Spleen (tissue), 11 donors: ENCODE measurements around the gene KRT71. TPM values are rescaled to one million over a fixed set of nuclear protein-coding genes. Genes with fewer than 3 reads are reported as not detected.

Experiments
- DNase-seq: peaks from one replicate; pipeline ENCODE4 v3.0.0-alpha.2; 2020
- H3K27ac ChIP-seq, 8 donors: fragments of 200-600 bp; sonication (generic) in 7 of 8; 1 replicate in 4 of 8; 2 replicates in 4 of 8; pipeline versions ENCODE4 v1.5.0 to v1.8.0; 2016 to 2021; ENCODE audit warnings: inconsistent platforms in 4 of 8, mild to moderate bottlenecking in 4 of 8, moderate library complexity in 1 of 8
- H3K27me3 ChIP-seq, 7 donors: fragments of 200-600 bp; sonication (generic) in 6 of 7; replicated peaks in 1 of 7; 1 replicate in 4 of 7; 2 replicates in 3 of 7; pipeline versions ENCODE4 v1.5.0 to v1.8.0; 2016 to 2021; ENCODE audit warnings: inconsistent platforms in 3 of 7, mild to moderate bottlenecking in 1 of 7
- H3K36me3 ChIP-seq, 6 donors: fragments of 200-600 bp; sonication (generic) in 5 of 6; 1 replicate in 4 of 6; 2 replicates in 2 of 6; pipeline versions ENCODE4 v1.5.0 to v1.8.0; 2016 to 2021; ENCODE audit warnings: inconsistent platforms in 2 of 6
- H3K4me1 ChIP-seq, 6 donors: fragments of 200-600 bp; sonication (generic) in 5 of 6; 1 replicate in 3 of 6; 2 replicates in 3 of 6; pipeline versions ENCODE4 v1.5.0 to v1.8.0; 2016 to 2021; ENCODE audit warnings: inconsistent platforms in 3 of 6
- H3K4me3 ChIP-seq, 8 donors: fragments of 200-600 bp; sonication (generic) in 7 of 8; 1 replicate in 4 of 8; 2 replicates in 4 of 8; pipeline versions ENCODE4 v1.5.0 to v1.8.0; 2016 to 2021; ENCODE audit warnings: inconsistent platforms in 4 of 8, mild to moderate bottlenecking in 4 of 8, moderate library complexity in 2 of 8
- H3K9me3 ChIP-seq, 8 donors: fragments of 200-600 bp; sonication (generic) in 7 of 8; 1 replicate in 4 of 8; 2 replicates in 4 of 8; pipeline versions ENCODE4 v1.5.0 to v1.8.0; 2016 to 2021; ENCODE audit warnings: inconsistent platforms in 4 of 8
- POLR2A ChIP-seq, 3 donors: fragments of 450-650 bp; IDR thresholded peaks; one replicate each; pipeline ENCODE4 v1.5.1; 2017; ENCODE audit warnings: antibody characterized with exemption in 3 of 3, mild to moderate bottlenecking in 1 of 3
- POLR2AphosphoS5 ChIP-seq, 3 donors: sonication (generic); formaldehyde crosslinking; IDR thresholded peaks; one replicate each; pipeline ENCODE4 v1.5.1; 2017; ENCODE audit warnings: antibody characterized with exemption in 3 of 3
- whole genome bisulfite sequencing, 5 donors: extraction: QIAGEN DNeasy Blood & Tissue Kit in 3 of 5; methylation state at CpG; one replicate each; pipeline versions ENCODE4 v1.1.5 to v1.1.7; 2013 to 2018; 5-methylcytosine and 5-hydroxymethylcytosine counted together
- intact Hi-C: fragments of 100-400 bp; cut with DNase I; formaldehyde crosslinking; loops from one replicate; pipeline ENCODE4 v1.15.0; 2023; ENCODE audit warnings: low total_unique reads
- polyA plus RNA-seq, 3 donors: library from polyadenylated mRNA; stranded (reverse); fragments of 200-250 nt; gene quantifications; one replicate each; pipeline ENCODE4 v1.2.1, GENCODE V29; 2013
- total RNA-seq, 7 donors: library from RNA; depleted of rRNA in 3 of 7; stranded (reverse); fragments of >200 nt in 3 of 7; fragmentation: NEBNext Ultra II Directional in 4 of 7; extraction: Animal tissue kit (Norgen Biotek cat#: 25700) in 4 of 7; gene quantifications; one replicate each; pipeline versions ENCODE4 v1.1.0 to v1.2.1, GENCODE V29; 2016 to 2021
- TF ChIP-seq, protein P1 (sequence below), 11 experiments: fragments of 200-600 bp in 7 of 11; fragments of 450-650 bp in 4 of 11; sonication (generic) in 4 of 11; IDR thresholded peaks in 8 of 11; conservative IDR thresholded peaks in 3 of 11; 1 replicate in 7 of 11; 2 replicates in 4 of 11; pipeline versions ENCODE4 v1.4.0 to v1.8.0; 2016 to 2021; ENCODE audit warnings: antibody characterized with exemption in 11 of 11, inconsistent platforms in 4 of 11, mild to moderate bottlenecking in 1 of 11
- donor health status: healthy with polysubstance abuse.
- donor health status: DM: no; HTN: no; CAD: no; lungs with moderate emphysema.
- donor health status: DM: no; HTN: no; CAD: no.
- donor health status: Bipolar disorder and iron deficiency.
- donor health status: healthy.
- donor health status: DM: no; HTN: no; CAD: no.
- donor health status: DM: yes; HTN: yes; CAD: no.

The KRT71 gene
- total and polyA plus RNA-seq, 10 donors, result not detected

DNA sequence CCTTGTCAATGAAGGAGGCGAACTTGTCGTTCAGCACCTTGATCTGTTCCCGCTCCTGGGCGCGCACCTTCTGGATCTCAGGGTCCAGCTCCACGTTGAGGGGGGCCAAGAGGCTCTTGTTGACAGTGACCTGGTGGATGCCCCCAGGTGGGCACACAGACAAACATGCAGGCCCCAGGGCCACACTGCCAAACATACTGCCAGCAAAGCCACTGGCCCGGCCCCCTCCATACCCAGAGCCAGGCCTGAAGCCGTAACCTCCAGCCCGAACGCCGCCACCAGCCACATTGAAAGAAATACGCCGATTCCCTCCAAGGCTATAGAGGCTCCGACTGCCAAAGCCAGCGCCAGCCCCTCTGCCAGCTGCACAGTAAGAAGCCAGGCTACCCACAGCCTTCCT lies 20.4 kb upstream of the KRT71 start:
- no peaks in the 10 kb centered on the region for H3K36me3 ChIP-seq
- no peak overlapping the region for H3K27ac ChIP-seq
- H3K27me3 ChIP-seq, result peaks cover 0 to 31% (median 0%) of the 10 kb centered on the region in 7 donors
- WGBS, 5 donors, result 89 to 96% (median 91%) methylated on average over 10 to 15 of the region's 15 CpGs
- no peak for TF ChIP-seq POLR2AphosphoS5 (IDR thresholded peaks at IDR 0.05)
- TF ChIP-seq, protein P1, sequence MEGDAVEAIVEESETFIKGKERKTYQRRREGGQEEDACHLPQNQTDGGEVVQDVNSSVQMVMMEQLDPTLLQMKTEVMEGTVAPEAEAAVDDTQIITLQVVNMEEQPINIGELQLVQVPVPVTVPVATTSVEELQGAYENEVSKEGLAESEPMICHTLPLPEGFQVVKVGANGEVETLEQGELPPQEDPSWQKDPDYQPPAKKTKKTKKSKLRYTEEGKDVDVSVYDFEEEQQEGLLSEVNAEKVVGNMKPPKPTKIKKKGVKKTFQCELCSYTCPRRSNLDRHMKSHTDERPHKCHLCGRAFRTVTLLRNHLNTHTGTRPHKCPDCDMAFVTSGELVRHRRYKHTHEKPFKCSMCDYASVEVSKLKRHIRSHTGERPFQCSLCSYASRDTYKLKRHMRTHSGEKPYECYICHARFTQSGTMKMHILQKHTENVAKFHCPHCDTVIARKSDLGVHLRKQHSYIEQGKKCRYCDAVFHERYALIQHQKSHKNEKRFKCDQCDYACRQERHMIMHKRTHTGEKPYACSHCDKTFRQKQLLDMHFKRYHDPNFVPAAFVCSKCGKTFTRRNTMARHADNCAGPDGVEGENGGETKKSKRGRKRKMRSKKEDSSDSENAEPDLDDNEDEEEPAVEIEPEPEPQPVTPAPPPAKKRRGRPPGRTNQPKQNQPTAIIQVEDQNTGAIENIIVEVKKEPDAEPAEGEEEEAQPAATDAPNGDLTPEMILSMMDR (IDR thresholded peaks at IDR 0.05 in 8 of 11, conservative IDR thresholded peaks at IDR 0.05 in 3 of 11), result no peak
- TF ChIP-seq POLR2A (IDR thresholded peaks at IDR 0.05), result no peak
- H3K9me3 ChIP-seq, result no peaks in the 10 kb centered on the region
- H3K4me3 ChIP-seq, result no peak overlapping the region
- DNase-seq, result peak; percentile 64
- H3K4me1 ChIP-seq, result no peaks in the 10 kb centered on the region
- intact Hi-C loops, result no loop called here

DNA sequence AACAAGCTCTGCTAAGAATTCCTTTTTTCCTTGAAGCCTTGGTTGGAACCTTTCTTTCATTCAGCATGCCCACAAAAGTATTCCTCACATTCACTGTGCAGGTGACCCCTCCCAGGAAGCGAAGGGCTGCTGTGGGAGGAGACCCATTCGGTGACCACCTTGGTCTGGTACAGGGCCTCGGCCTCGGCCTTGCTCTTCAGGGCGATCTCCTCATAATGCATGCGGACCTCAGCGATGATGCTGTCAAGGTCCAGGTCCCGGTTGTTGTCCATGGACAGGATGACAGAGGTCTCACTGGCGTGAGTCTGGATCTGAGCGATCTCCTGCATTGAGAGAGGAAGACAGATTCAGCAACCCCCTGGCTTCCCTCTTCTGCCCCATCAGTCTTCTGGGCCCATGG lies 17.6 kb upstream of the KRT71 start:
- Histone ChIP-seq H3K36me3 (no peaks in the 10 kb centered on the region), H3K4me1 (no peaks in the 10 kb centered on the region), H3K4me3 (no peak overlapping the region), H3K27ac (no peak overlapping the region), H3K27me3 (peaks cover 0 to 49% (median 0%) of the 10 kb centered on the region in 7 donors), H3K9me3 (no peaks in the 10 kb centered on the region)
- TF ChIP-seq, protein P1 (IDR thresholded peaks at IDR 0.05 in 8 of 11, conservative IDR thresholded peaks at IDR 0.05 in 3 of 11), result no peak
- TF ChIP-seq POLR2AphosphoS5 (IDR thresholded peaks at IDR 0.05) (no peak), POLR2A (IDR thresholded peaks at IDR 0.05) (no peak)
- intact Hi-C loops, result no loop called here
- 75 to 92% (median 87%) methylated on average over 9 to 10 of the region's 10 CpGs for WGBS, 5 donors
- DNase-seq, result peak; percentile 61

DNA sequence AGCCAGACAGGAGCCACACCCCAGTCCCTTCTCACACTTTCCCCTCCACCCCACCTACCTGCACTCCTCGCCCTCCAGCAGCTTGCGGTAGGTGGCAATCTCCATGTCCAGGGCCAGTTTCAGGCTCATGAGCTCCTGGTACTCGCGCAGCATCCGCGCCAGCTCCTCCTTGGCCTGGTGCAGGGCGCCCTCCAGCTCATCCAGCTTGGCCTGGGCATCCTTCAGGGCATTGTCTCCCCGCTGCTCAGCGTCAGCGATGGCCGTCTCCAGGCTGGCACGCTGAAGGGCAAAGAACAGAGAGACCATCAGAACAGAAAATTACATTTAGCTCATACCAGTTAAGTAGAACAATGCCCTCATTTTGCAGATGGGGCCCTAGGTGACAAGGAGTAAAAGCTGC lies 15.2 kb upstream of the KRT71 start:
- DNase-seq, result no peak
- no peak overlapping the region for H3K27ac ChIP-seq
- no peaks in the 10 kb centered on the region for H3K4me1 ChIP-seq
- whole genome bisulfite sequencing, 5 donors, result 87 to 97% (median 95%) methylated on average over 12 of the region's 12 CpGs
- TF ChIP-seq POLR2AphosphoS5 (IDR thresholded peaks at IDR 0.05), result no peak
- no peak for TF ChIP-seq POLR2A (IDR thresholded peaks at IDR 0.05)
- TF ChIP-seq, protein P1 (IDR thresholded peaks at IDR 0.05 in 8 of 11, conservative IDR thresholded peaks at IDR 0.05 in 3 of 11), result no peak
- no peaks in the 10 kb centered on the region for H3K9me3 ChIP-seq
- no peak overlapping the region for H3K4me3 ChIP-seq
- no peaks in the 10 kb centered on the region for H3K36me3 ChIP-seq
- intact Hi-C loops, result no loop called here
- H3K27me3 ChIP-seq, result peaks cover 0 to 48% (median 0%) of the 10 kb centered on the region in 7 donors

DNA sequence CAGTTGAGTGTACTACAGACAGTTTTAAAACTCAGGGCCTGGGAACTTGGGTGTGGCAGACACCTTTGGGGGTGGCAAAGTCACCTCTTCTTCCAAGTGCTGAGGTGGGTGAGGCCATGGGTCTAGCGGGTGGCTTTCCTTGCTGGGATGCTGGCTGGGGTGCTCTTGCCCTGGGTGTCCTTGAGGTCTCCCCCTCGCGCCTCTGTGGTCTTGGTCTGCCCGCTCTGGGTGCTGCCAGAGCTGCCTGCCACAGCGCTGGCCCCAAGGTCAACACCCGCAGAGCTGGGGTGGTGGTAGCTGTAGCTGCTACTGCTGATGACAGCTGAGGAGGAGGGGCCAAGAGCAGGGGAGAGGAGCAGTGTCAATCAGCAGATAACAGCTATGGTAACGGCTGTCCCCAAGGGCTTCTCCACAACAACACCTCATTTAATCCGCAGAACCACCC lies 13.9 kb upstream of the KRT71 start:
- TF ChIP-seq POLR2AphosphoS5 (IDR thresholded peaks at IDR 0.05) (peak in 2 of 3 donors; percentile 25 to 36), POLR2A (IDR thresholded peaks at IDR 0.05) (no peak)
- TF ChIP-seq, protein P1 (IDR thresholded peaks at IDR 0.05 in 8 of 11, conservative IDR thresholded peaks at IDR 0.05 in 3 of 11), result no peak
- Histone ChIP-seq H3K4me3 (no peak overlapping the region), H3K36me3 (no peaks in the 10 kb centered on the region), H3K27ac (peak overlapping the region in 1 of 8 donors; percentile 38), H3K4me1 (no peaks in the 10 kb centered on the region), H3K27me3 (peaks cover 0 to 50% (median 0%) of the 10 kb centered on the region in 7 donors), H3K9me3 (no peaks in the 10 kb centered on the region)
- peak; percentile 83 for DNase-seq
- WGBS, 5 donors, result 73 to 81% (median 74%) methylated on average over 7 to 8 of the region's 8 CpGs
- intact Hi-C loops, result no loop called here
